AG10803 (cell line): Measurements from ENCODE around the gene SH3TC1.

Source experiments
- DNase-seq: peaks from one replicate; pipeline ENCODE4 v3.0.0; 2010; ENCODE audit warnings: low read depth
- H3K4me3 ChIP-seq: 2 replicates; pipeline ENCODE4 v1.5.1; 2011; ENCODE audit warnings: mild to moderate bottlenecking, low read length, control low read depth
- TF ChIP-seq, protein P1 (sequence below): conservative IDR thresholded peaks from 2 replicates; pipeline ENCODE4 v1.5.1; 2011; ENCODE audit warnings: mild to moderate bottlenecking, low read length, control low read depth, inconsistent platforms

The SH3TC1 gene

DNA sequence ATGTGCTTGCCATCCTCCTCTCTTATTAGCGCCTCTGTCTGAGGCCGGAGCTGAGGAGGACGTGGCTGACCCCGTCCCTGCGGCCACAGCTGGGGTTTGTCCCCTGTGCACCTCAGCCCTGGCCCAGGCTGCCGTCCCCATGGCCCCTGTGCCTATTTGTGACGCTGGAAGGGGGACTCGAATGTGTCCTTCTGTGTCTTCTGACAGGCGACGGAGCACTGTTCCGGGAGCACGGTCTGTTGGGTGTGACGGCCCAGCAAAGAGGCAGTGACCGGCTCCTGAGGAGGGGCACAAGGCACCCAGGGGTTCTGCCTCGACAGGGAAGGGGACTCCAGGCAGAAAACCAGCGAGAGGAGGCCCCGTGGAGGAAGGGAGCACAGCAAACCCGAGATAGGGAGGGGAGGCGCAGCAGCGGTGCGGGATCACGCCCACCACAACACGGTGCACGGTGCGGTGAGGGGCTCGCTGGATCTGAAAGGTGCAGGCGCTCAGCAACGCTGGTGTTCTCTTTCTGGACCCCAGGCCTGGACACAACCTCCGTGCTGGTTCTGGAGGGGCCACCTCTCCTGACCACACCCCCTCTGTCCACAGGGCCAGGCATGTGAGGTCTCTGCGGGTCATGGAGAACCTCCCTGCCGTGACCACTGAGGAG lies 5.6 kb downstream of the SH3TC1 start:
- TF ChIP-seq, protein P1, sequence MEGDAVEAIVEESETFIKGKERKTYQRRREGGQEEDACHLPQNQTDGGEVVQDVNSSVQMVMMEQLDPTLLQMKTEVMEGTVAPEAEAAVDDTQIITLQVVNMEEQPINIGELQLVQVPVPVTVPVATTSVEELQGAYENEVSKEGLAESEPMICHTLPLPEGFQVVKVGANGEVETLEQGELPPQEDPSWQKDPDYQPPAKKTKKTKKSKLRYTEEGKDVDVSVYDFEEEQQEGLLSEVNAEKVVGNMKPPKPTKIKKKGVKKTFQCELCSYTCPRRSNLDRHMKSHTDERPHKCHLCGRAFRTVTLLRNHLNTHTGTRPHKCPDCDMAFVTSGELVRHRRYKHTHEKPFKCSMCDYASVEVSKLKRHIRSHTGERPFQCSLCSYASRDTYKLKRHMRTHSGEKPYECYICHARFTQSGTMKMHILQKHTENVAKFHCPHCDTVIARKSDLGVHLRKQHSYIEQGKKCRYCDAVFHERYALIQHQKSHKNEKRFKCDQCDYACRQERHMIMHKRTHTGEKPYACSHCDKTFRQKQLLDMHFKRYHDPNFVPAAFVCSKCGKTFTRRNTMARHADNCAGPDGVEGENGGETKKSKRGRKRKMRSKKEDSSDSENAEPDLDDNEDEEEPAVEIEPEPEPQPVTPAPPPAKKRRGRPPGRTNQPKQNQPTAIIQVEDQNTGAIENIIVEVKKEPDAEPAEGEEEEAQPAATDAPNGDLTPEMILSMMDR: no peak
- DNase-seq: no peak
- H3K4me3 ChIP-seq: no peak overlapping the region

DNA sequence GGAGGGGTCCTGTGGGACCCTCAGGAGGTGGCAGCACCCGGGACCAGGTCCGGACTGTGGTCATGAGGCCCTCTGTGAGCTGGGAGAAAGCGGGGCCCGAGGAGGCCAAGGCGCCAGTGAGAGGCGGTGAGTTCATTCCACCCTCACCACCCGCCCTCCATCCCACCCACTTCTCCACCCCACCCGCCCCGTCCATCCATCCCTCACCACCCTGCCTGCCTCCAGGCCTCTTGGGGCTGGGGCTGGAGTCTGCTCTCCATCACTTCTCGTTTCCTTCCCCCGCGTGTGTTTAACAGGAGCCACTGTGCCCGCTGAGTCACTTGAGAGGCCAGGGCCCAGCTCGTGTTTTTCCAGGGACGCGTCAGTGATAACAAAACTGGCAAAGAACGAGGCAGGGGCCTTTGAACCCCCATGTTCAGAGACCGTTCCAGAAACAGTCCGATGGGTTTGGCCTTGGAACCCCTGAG lies 6.2 kb downstream of the SH3TC1 start:
- TF ChIP-seq, protein P1: no peak
- no peak overlapping the region for H3K4me3 ChIP-seq
- DNase-seq: no peak

DNA sequence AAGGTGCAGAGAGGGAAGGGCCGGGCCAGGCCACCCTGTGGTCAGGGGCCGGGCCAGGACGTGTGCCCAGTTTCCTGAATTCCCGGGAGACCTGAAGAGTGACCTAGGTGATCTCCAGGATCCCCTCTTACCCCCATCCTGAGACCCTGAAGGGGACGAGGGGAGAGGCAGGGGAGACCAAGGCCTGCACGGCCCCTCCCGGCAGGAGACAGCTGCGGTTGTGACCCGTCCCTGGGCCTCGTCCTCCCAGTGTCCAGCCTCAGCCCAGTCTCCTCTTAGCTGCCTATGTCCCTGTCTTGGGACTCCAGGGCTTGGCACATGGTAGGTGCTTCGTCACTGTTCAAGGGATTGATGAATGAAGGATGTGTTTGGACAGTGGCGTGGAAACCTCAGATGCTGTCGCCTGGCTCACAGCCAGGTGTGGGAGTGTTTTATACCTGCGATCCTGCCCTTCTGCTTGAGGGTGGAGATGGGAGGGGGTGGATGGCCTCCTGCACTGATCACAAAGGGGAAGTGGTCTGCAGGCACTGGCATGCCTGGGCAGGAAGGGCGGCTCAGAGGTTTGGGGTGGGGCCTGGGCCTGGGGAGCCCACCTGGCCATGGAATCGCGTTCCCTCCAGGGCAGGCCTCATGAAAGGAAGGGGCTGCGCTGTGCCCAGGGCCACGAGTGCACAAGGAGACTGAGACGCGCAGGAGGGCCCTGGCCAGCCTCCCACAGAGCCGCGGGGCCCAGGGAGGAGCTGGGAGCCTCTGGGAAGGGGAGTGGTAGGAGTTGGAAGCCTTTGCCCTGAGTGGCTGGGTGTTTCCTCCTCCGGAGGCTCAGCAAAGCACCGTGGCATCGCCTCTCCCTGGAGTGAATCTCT lies 6.9 kb downstream of the SH3TC1 start:
- TF ChIP-seq, protein P1: no peak
- no peak for DNase-seq
- no peak overlapping the region for H3K4me3 ChIP-seq

DNA sequence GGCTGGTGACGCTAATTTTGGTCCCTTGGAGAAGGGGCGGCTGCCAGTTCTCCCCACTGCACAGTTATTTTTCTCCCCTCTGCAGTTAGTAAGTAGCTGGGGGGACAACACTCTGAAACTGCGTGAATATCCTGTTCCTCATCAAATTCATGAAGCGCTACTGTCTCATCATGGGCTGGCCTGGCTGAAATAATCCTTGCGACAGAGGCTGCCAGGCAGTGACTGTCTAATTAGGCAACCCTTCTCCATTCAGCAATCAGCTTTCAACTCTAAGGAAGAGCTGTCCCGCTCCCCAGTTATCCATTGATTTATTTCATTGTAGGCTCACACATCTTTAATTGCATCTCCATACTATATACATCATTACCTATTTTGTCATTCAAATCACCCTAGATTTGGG lies 8.2 kb downstream of the SH3TC1 start:
- DNase-seq: no peak
- no peak overlapping the region for H3K4me3 ChIP-seq
- TF ChIP-seq, protein P1: no peak

DNA sequence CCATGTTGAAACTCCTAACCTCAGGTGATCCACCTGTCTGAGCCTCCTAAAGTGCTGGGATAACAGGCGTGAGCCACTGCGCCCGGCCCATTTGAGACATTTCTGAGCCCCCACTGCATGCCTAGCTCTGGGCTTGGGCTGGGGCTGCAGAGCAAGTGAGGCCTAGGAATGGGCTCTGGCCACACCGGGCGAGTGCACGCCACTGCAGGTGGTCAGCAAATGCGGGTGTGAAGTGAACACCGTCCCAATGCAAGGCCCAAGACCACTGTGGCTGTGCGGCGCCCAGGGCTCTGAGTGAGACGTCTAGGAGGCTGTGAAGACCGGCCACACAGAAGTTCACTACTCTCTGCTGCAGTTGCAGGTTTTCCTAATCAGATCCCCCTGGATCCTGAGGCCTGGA lies 9.5 kb downstream of the SH3TC1 start:
- TF ChIP-seq, protein P1: no peak
- no peak overlapping the region for H3K4me3 ChIP-seq
- no peak for DNase-seq

DNA sequence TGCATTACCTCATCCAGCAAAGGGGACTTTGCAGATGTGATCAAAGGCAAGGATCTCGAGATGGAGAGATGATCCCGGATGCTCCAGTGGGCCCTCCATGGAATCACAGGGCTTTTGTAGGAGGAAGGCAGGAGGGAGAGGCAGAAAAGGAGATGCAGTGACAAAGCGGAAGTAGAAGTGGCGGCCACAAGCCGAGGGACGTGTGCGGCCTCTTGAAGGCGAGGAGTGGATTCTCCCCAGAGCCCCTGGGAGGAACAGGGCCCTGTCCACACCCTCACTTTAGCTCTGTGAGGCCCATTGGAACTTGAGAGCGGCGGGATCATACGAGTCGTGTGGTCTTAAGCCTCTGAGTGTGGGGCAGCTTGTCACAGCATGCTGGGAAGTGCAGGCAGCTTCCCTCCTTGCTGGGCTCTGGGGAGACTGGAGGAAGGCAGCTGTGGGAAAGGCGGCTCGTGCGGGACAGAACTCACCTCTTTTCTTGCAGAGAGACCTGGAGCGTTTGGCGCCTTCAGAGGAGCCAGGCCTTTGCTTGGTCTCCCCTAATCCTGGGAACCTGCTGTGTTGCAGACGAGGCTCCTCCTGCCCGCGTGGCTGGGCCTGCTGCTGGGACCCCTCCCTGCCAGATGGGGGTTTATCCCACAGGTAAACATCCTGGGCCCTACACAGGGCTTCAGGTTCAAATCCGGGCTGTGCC lies 10.2 kb downstream of the SH3TC1 start:
- no peak for DNase-seq
- H3K4me3 ChIP-seq: no peak overlapping the region
- TF ChIP-seq, protein P1: no peak
